ENCODE measurements around the gene TBX19.

Gene TBX19

GRCh38 chr1:168312718-168313604 is 32.3 kb downstream of the TBX19 start:
- DNase-seq (ENCODE audit: low read depth in 1 of 2, low spot score in 1 of 2): no peak
- in situ Hi-C loops (cut with HindIII; ENCODE audit: low pct_unique_long_range_greater_than_20kb, low sequenced_read_pairs): no loop called here
- no peak for TF ChIP-seq JUND (IDR thresholded peaks at IDR 0.05; ENCODE audit: low read depth)

DNA sequence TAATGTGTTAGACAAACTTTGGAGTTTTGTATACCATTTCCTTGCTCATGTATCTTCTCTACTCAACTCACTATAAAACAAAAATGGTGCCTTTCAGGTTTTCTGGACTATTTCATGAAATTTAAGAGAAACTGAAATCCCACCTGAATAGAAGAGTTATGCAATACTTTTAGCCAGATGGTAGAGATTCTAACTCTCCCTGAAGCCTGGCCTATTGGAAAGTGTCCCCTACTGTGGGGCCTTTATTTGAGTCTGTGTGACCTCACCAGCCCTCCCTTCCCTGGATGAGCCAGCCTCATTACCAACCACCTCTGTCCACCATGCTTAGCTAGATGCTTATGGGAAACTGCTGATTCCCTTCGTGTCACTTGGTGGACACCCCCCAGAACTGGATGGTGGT is 35.5 kb downstream of the TBX19 start:
- in situ Hi-C loops (cut with HindIII; ENCODE audit: low pct_unique_long_range_greater_than_20kb, low sequenced_read_pairs): no loop called here
- TF ChIP-seq JUND (IDR thresholded peaks at IDR 0.05; ENCODE audit: low read depth): no peak
- no peak for DNase-seq (ENCODE audit: low read depth in 1 of 2, low spot score in 1 of 2)

DNA sequence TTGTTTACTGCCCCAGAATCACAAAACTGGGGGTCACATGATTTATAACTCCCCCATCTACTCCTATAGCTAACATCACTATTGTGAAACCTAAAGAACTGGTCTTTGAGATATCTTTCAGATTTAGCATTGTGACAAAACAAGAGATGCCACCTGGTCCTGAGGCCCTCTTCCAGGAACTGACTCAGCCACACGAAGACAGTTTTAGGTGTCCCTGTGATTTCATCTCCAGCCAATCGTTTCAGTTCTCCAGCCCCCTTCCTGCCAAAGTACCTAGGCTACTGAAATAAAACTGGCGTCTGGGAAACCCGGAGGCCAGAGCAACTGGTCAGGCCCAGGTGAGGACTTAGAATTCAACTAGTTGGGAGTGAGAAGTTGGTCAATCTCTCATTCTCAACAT is 36.6 kb downstream of the TBX19 start:
- in situ Hi-C loops (cut with HindIII; ENCODE audit: low pct_unique_long_range_greater_than_20kb, low sequenced_read_pairs): no loop called here
- no peak for TF ChIP-seq JUND (IDR thresholded peaks at IDR 0.05; ENCODE audit: low read depth)
- DNase-seq (ENCODE audit: low read depth in 1 of 2, low spot score in 1 of 2): no peak

- no peak for TF ChIP-seq JUND (IDR thresholded peaks at IDR 0.05; ENCODE audit: low read depth)
- DNase-seq (ENCODE audit: low read depth in 1 of 2, low spot score in 1 of 2): no peak
- in situ Hi-C loops (cut with HindIII; ENCODE audit: low pct_unique_long_range_greater_than_20kb, low sequenced_read_pairs): no loop called here
These were observed 39.0 kb downstream of the TBX19 start for GRCh38 chr1:168319691-168320090.

- TF ChIP-seq JUND (IDR thresholded peaks at IDR 0.05; ENCODE audit: low read depth): no peak
- in situ Hi-C loops (cut with HindIII; ENCODE audit: low pct_unique_long_range_greater_than_20kb, low sequenced_read_pairs): no loop called here
- no peak for DNase-seq (ENCODE audit: low read depth in 1 of 2, low spot score in 1 of 2)
These were observed 39.5 kb downstream of the TBX19 start for GRCh38 chr1:168320149-168320548.

- no peak for TF ChIP-seq JUND (IDR thresholded peaks at IDR 0.05; ENCODE audit: low read depth)
- DNase-seq (ENCODE audit: low read depth in 1 of 2, low spot score in 1 of 2): no peak
These were observed 40.2 kb downstream of the TBX19 start for GRCh38 chr1:168320800-168321450.

GRCh38 chr1:168321945-168322344 is 41.3 kb downstream of the TBX19 start:
- peak; percentile 29 to 73 for DNase-seq (ENCODE audit: low read depth in 1 of 2, low spot score in 1 of 2)
- in situ Hi-C loops (cut with HindIII; ENCODE audit: low pct_unique_long_range_greater_than_20kb, low sequenced_read_pairs): no loop called here
- no peak for TF ChIP-seq JUND (IDR thresholded peaks at IDR 0.05; ENCODE audit: low read depth)

More at GRCh38 chr1:168320800-168321450, 40.2 kb downstream of the TBX19 start:
- in situ Hi-C loops (cut with HindIII; ENCODE audit: low pct_unique_long_range_greater_than_20kb, low sequenced_read_pairs): no loop called here

GRCh38 chr1:168324745-168325425 is 44.2 kb downstream of the TBX19 start:
- in situ Hi-C loops (cut with HindIII; ENCODE audit: low pct_unique_long_range_greater_than_20kb, low sequenced_read_pairs): no loop called here
- TF ChIP-seq JUND (IDR thresholded peaks at IDR 0.05; ENCODE audit: low read depth): no peak

DNA sequence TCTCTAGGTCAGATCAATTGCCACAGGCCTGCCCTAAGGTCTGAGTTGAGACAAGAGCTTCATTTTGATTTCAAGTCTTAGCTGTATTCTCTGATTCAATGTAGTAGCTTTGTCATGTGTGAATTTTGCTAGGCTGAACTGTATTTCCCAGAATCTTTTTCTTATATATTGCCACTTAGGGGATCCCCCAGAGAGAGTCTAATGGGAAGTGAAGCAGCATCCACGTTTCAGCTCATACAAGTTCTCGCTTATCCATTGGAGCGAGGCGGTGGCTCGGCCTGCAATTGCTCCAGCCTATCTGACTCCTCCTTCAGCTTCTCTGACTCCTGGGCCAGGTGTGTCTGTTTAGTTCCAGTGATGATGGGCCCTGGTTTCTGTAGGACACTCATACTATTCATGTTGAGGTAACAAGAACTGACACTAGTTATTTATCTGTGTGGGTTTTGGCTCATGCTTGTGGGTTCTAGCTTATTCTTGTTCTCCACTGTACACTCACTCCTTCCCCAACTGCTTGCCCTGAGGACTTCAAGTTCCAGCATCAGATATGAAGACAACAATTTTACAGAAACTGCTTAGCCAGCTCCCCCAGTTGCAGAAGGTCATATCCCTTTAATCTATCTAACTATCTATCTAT is 48.2 kb downstream of the TBX19 start:
- in situ Hi-C loops (cut with HindIII; ENCODE audit: low pct_unique_long_range_greater_than_20kb, low sequenced_read_pairs): no loop called here
- no peak for DNase-seq (ENCODE audit: low read depth in 1 of 2, low spot score in 1 of 2)
- no peak for TF ChIP-seq JUND (IDR thresholded peaks at IDR 0.05; ENCODE audit: low read depth)

More at GRCh38 chr1:168324745-168325425, 44.2 kb downstream of the TBX19 start:
- no peak for DNase-seq (ENCODE audit: low read depth in 1 of 2, low spot score in 1 of 2)

DNA sequence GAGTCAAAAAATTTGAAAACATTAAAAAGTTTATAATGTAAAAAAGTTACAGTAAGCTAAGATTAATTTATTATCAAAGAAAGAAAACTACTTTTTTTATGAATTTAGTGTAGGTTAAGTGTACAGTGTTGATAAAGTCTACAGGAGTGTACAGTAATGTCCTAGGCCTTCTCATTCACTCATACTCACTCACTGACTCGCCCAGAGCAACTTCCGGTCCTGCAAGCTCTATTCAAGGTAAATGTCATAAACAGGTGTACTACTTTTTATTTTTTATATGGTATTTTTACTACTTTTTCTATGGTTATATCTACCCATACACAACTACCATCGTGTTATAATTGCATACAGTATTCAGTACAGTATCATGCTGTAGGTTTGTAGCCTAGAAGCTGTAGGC is 49.6 kb downstream of the TBX19 start:
- in situ Hi-C loops (cut with HindIII; ENCODE audit: low pct_unique_long_range_greater_than_20kb, low sequenced_read_pairs): no loop called here
- DNase-seq (ENCODE audit: low read depth in 1 of 2, low spot score in 1 of 2): no peak
- no peak for TF ChIP-seq JUND (IDR thresholded peaks at IDR 0.05; ENCODE audit: low read depth)

DNA sequence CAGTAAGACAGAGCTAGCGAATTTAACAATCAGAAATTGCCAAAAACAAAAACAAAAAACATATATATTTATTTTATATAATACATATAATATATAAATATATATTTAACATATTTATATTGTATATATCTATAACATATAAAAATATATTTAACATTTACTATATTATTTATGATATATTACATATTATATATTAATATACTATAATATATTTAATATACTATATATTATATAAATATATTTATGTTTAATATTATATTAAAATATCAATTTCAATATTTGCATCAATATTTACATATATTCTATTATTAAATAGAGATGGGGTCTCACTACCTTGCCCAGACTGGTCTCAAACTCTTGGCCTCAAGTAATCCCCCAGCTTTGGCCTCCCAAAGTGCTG is 50.9 kb downstream of the TBX19 start:
- no peak for DNase-seq (ENCODE audit: low read depth in 1 of 2, low spot score in 1 of 2)
- no peak for TF ChIP-seq JUND (IDR thresholded peaks at IDR 0.05; ENCODE audit: low read depth)
- in situ Hi-C loops (cut with HindIII; ENCODE audit: low pct_unique_long_range_greater_than_20kb, low sequenced_read_pairs): no loop called here

DNA sequence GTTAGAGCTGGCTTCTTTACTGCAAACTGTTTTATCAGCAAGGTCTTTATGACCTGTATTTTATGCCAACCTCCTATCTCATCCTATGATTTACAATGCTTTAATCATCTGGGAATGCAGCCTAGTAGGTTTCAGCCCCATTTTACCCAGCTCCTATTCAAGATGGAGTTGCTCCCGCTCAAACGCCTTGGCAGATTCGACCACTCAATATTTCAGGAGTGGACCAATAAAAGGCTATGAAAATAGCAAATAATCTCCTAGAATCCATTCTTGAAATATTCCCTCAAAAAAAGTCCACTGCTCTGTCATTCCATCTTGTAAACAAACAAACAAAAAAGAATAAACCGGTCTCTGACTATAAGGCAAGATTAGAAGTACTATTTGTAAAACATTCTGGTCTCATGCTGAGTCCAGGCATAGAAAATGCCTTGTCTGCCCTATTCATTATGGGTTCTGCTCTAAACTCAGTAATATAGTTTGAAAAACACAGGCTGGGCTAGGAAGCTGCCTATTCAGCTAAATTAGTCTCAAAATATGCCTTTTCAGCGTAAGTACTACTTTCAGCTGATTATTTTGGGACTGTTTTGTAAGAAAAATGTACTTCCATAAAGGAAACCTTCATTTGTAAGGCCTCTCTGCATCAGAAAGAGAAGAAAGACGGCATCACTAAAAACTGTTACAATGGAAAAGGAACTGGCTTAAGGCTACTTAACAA is 53.0 kb downstream of the TBX19 start:
- no peak for TF ChIP-seq JUND (IDR thresholded peaks at IDR 0.05; ENCODE audit: low read depth)
- DNase-seq (ENCODE audit: low read depth in 1 of 2, low spot score in 1 of 2): no peak
- in situ Hi-C loops (cut with HindIII; ENCODE audit: low pct_unique_long_range_greater_than_20kb, low sequenced_read_pairs): no loop called here
